Caco-2 (cell line): Measurements from ENCODE around the gene CREB3L1. TPM values are rescaled to one million over a fixed set of nuclear protein-coding genes. Genes with fewer than 3 reads are reported as not detected.
A peak's percentile ranks its signal among the peaks of the same experiment; 100 is the strongest.

Source experiments
- BruUV-seq: library from RNA; stranded (reverse); fragments of 400-500 nt; replicated peaks from 2 replicates; lab custom pipeline; 2021; lab: Mats Ljungman, UMichigan
- CTCF ChIA-PET: fragments of 300-600 bp; sonication (Branson Sonifier 250); formaldehyde crosslinking; loops from one replicate; lab custom pipeline; 2022; ENCODE audit warnings: antibody characterized with exemption; lab: Charles Lee
- POLR2A ChIA-PET: fragments of 300-600 bp; sonication (Branson Sonifier 250); formaldehyde crosslinking; loops from one replicate; lab custom pipeline; 2022; ENCODE audit warnings: antibody characterized with exemption; lab: Charles Lee
- DNase-seq, 2 experiments: peaks; one replicate each; pipeline versions ENCODE4 v3.0.0 to v3.0.0-alpha.2; 2020 to 2022
- H3K27me3 ChIP-seq: replicated peaks from 2 replicates; pipeline ENCODE4 v1.6.0; 2011; ENCODE audit warnings: low read length; ENCODE audit not compliant: control insufficient read depth, insufficient read depth
- H3K36me3 ChIP-seq: 2 replicates; pipeline ENCODE4 v1.5.1; 2011; ENCODE audit warnings: low read length; ENCODE audit not compliant: control insufficient read depth, insufficient read depth
- H3K4me1 ChIP-seq: fragments of 250-450 bp; sonication (Bioruptor Pico); 2 replicates; pipeline ENCODE4 v1.5.1; 2020; ENCODE audit warnings: mild to moderate bottlenecking
- H3K4me3 ChIP-seq: 2 replicates; pipeline ENCODE4 v1.5.1; 2011; ENCODE audit warnings: low read depth, mild to moderate bottlenecking, control low read depth, low read length
- H3K9me3 ChIP-seq: fragments of 250-450 bp; sonication (Bioruptor Pico); 2 replicates; pipeline ENCODE4 v1.5.1; 2020; ENCODE audit warnings: mild to moderate bottlenecking, moderate library complexity
- H3K27ac Mint-ChIP-seq: one replicate; pipeline ENCODE4 v1.8.0; 2022; ENCODE audit warnings: mixed read lengths; ENCODE audit not compliant: unreplicated experiment
- H3K27me3 Mint-ChIP-seq: one replicate; pipeline ENCODE4 v1.8.0; 2022; ENCODE audit warnings: mixed read lengths; ENCODE audit not compliant: insufficient read depth, unreplicated experiment
- H3K36me3 Mint-ChIP-seq: one replicate; pipeline ENCODE4 v1.8.0; 2022; ENCODE audit warnings: mild to moderate bottlenecking, mixed read lengths; ENCODE audit not compliant: insufficient read depth, unreplicated experiment
- H3K4me1 Mint-ChIP-seq: one replicate; pipeline ENCODE4 v1.8.0; 2022; ENCODE audit warnings: low read depth, mixed read lengths; ENCODE audit not compliant: unreplicated experiment
- H3K4me3 Mint-ChIP-seq: one replicate; pipeline ENCODE4 v1.8.0; 2022; ENCODE audit warnings: mild to moderate bottlenecking, moderate library complexity, mixed read lengths; ENCODE audit not compliant: unreplicated experiment
- H3K9me3 Mint-ChIP-seq: one replicate; pipeline ENCODE4 v1.8.0; 2022; ENCODE audit warnings: mixed read lengths; ENCODE audit not compliant: unreplicated experiment
- CTCF ChIP-seq, 2 experiments: fragments of 200-600 bp in 1 of 2; IDR thresholded peaks; 1 replicate in 1 of 2; 2 replicates in 1 of 2; pipeline versions ENCODE4 v1.5.1 to v1.8.0; 2011 to 2022; ENCODE audit warnings: antibody characterized with exemption in 1 of 2, control low read depth in 1 of 2, inconsistent platforms in 1 of 2, low read depth in 1 of 2, low read length in 1 of 2, mild to moderate bottlenecking in 1 of 2, moderate library complexity in 1 of 2; ENCODE audit not compliant: insufficient read depth in 1 of 2, severe bottlenecking in 1 of 2, unreplicated experiment in 1 of 2
- intact Hi-C: fragments of 100-400 bp; cut with micrococcal nuclease; formaldehyde crosslinking; loops from one replicate; pipeline ENCODE4 v1.10.0; 2022; ENCODE audit not compliant: unreplicated experiment
- total RNA-seq: library from RNA; stranded (reverse); gene quantifications from 2 replicates; pipeline ENCODE4 v1.2.3, GENCODE V29; 2022

Gene CREB3L1
- total RNA-seq, 1 experiment from 2014 or later: 24.9 TPM

- peaks cover 70% of the 10 kb centered on the region for H3K4me1 ChIP-seq
- Mint-ChIP-seq H3K27ac (peak overlapping the region; percentile 83), H3K4me1 (peaks cover 48% of the 10 kb centered on the region), H3K4me3 (no peak overlapping the region), H3K27me3 (no peaks in the 10 kb centered on the region), H3K9me3 (no peaks in the 10 kb centered on the region), H3K36me3 (peaks cover 15% of the 10 kb centered on the region)
- DNase-seq: no peak
- intact Hi-C loops: loop anchor here (1.0 kb wide), 1 partner anchor 22 kb away; no protein-coding TSS in a partner anchor
- no TSS peak for BruUV-seq
- H3K36me3 ChIP-seq: no peaks in the 10 kb centered on the region
- ChIA-PET CTCF (interaction anchor here (0.8 to 1.8 kb wide), 2 partner anchors 9 to 14 kb away, joined by 3 to 8 read pairs; no protein-coding TSS in a partner anchor), POLR2A (interaction anchor here (1.3 kb wide), 1 partner anchor 9 kb away, joined by 9 read pairs; no protein-coding TSS in a partner anchor)
- no peak overlapping the region for H3K4me3 ChIP-seq
- H3K9me3 ChIP-seq: no peaks in the 10 kb centered on the region; the same call in 1 of the 2 replicates
- H3K27me3 ChIP-seq: no peaks in the 10 kb centered on the region
- no peak for TF ChIP-seq CTCF (IDR thresholded peaks at IDR 0.05; ENCODE audit: insufficient read depth in 1 of 2, low read depth in 1 of 2, low read length in 1 of 2, severe bottlenecking in 1 of 2, unreplicated experiment in 1 of 2)
Measured at GRCh38 chr11:46251954-46252353, 25.5 kb upstream of the CREB3L1 start.

GRCh38 chr11:46252373-46252914 is 25.0 kb upstream of the CREB3L1 start:
- Mint-ChIP-seq H3K27ac (peak overlapping the region; percentile 83), H3K27me3 (no peaks in the 10 kb centered on the region), H3K9me3 (no peaks in the 10 kb centered on the region), H3K4me1 (peaks cover 47% of the 10 kb centered on the region), H3K4me3 (no peak overlapping the region), H3K36me3 (peaks cover 15% of the 10 kb centered on the region)
- no TSS peak for BruUV-seq
- Histone ChIP-seq H3K9me3 (no peaks in the 10 kb centered on the region; the same call in 1 of the 2 replicates), H3K4me1 (peaks cover 69% of the 10 kb centered on the region), H3K4me3 (no peak overlapping the region), H3K36me3 (no peaks in the 10 kb centered on the region), H3K27me3 (no peaks in the 10 kb centered on the region)
- intact Hi-C loops: loop anchor here (1.0 kb wide), 1 partner anchor 22 kb away; no protein-coding TSS in a partner anchor
- TF ChIP-seq CTCF (IDR thresholded peaks at IDR 0.05; ENCODE audit: insufficient read depth in 1 of 2, low read depth in 1 of 2, low read length in 1 of 2, severe bottlenecking in 1 of 2, unreplicated experiment in 1 of 2): no peak
- ChIA-PET POLR2A (interaction anchor here (1.3 kb wide), 1 partner anchor 9 kb away, joined by 9 read pairs; no protein-coding TSS in a partner anchor), CTCF (interaction anchor here (0.5 to 1.8 kb wide), 3 partner anchors 9 to 14 kb away, joined by 3 to 8 read pairs (median 7); no protein-coding TSS in a partner anchor)
- peak; percentile 69 to 80 for DNase-seq

GRCh38 chr11:46253258-46254132 is 24.0 kb upstream of the CREB3L1 start:
- BruUV-seq: no TSS peak
- Mint-ChIP-seq H3K27me3 (no peaks in the 10 kb centered on the region), H3K4me1 (peaks cover 38% of the 10 kb centered on the region), H3K36me3 (peaks cover 9% of the 10 kb centered on the region), H3K4me3 (no peak overlapping the region), H3K27ac (peak overlapping the region; percentile 78), H3K9me3 (no peaks in the 10 kb centered on the region)
- DNase-seq: no peak
- POLR2A ChIA-PET: interaction anchor here (0.8 to 1.3 kb wide), 2 partner anchors 10 kb away, joined by 3 to 9 read pairs; no protein-coding TSS in a partner anchor
- Histone ChIP-seq H3K27me3 (no peaks in the 10 kb centered on the region), H3K9me3 (no peaks in the 10 kb centered on the region), H3K36me3 (no peaks in the 10 kb centered on the region), H3K4me3 (no peak overlapping the region), H3K4me1 (peaks cover 59% of the 10 kb centered on the region)
- no peak for TF ChIP-seq CTCF (IDR thresholded peaks at IDR 0.05; ENCODE audit: insufficient read depth in 1 of 2, low read depth in 1 of 2, low read length in 1 of 2, severe bottlenecking in 1 of 2, unreplicated experiment in 1 of 2)
- CTCF ChIA-PET: interaction anchor here (1.1 kb wide), 1 partner anchor 43 kb away, joined by 3 read pairs; no protein-coding TSS in a partner anchor
- intact Hi-C loops: no loop called here
